ENCODE results near the gene TSPOAP1.

GRCh38 chr17:58333736-58334207 is 5.2 kb upstream of the TSPOAP1 start:
- TF ChIP-seq CTCF (IDR thresholded peaks at IDR 0.05) = no peak
- TF ChIP-seq POLR2A (IDR thresholded peaks at IDR 0.05) = no peak
- no peak for TF ChIP-seq EP300 (IDR thresholded peaks at IDR 0.05)

Measured in tibial nerve (tissue), 4 donors.